Stimulated activated naive CD8-positive, alpha-beta T cell treated with anti-CD3 and anti-CD28 coated beads, Interleukin-15, amount 100 ng/mL, for 72 hours (primary cell): ENCODE measurements around the gene RAPGEF1.
A peak's percentile ranks its signal among the peaks of the same experiment; 100 is the strongest.

Source experiments
- ATAC-seq: fragments of 150-1000 bp; cut with Tn5 transposase; 2 replicates; pipeline ENCODE4 v1.10.0; 2021; ENCODE audit warnings: mild to moderate bottlenecking, moderate library complexity
- DNase-seq, 2 donors: peaks; one replicate each; pipeline ENCODE4 v3.0.0; 2021 to 2022
- H3K27ac Mint-ChIP-seq, 2 donors: one replicate each; pipeline ENCODE4 v1.8.0; 2022; ENCODE audit warnings: mild to moderate bottlenecking in 2 of 2, mixed read lengths in 2 of 2, moderate library complexity in 2 of 2
- H3K27me3 Mint-ChIP-seq: one replicate; pipeline ENCODE4 v1.8.0; 2022; ENCODE audit warnings: mixed read lengths
- H3K4me1 Mint-ChIP-seq: one replicate; pipeline ENCODE4 v1.8.0; 2022; ENCODE audit warnings: mild to moderate bottlenecking, mixed read lengths
- H3K4me3 Mint-ChIP-seq, 2 donors: one replicate each; pipeline ENCODE4 v1.8.0; 2022; ENCODE audit warnings: mild to moderate bottlenecking in 2 of 2, mixed read lengths in 2 of 2, moderate library complexity in 1 of 2
- H3K9me3 Mint-ChIP-seq, 2 donors: one replicate each; pipeline ENCODE4 v1.8.0; 2022; ENCODE audit warnings: mixed read lengths in 2 of 2

The RAPGEF1 gene

GRCh38 chr9:131631306-131631705 lies 108.6 kb downstream of the RAPGEF1 start:
- ATAC-seq (no peak), DNase-seq (no peak)
- H3K9me3 Mint-ChIP-seq: no peaks in the 10 kb centered on the region
- peaks cover 52% of the 10 kb centered on the region for H3K4me1 Mint-ChIP-seq
- no peak overlapping the region for H3K4me3 Mint-ChIP-seq
- no peaks in the 10 kb centered on the region for H3K27me3 Mint-ChIP-seq
- H3K27ac Mint-ChIP-seq: peak overlapping the region in 1 of 2 donors; percentile 61

GRCh38 chr9:131630205-131630831 lies 109.6 kb downstream of the RAPGEF1 start:
- peak overlapping the region in 1 of 2 donors; percentile 9 for H3K27ac Mint-ChIP-seq
- H3K9me3 Mint-ChIP-seq: no peaks in the 10 kb centered on the region
- peak in 1 of 2 donors; percentile 22 for DNase-seq
- peak; percentile 52 for ATAC-seq
- peaks cover 42% of the 10 kb centered on the region for H3K4me1 Mint-ChIP-seq
- H3K4me3 Mint-ChIP-seq: no peak overlapping the region
- no peaks in the 10 kb centered on the region for H3K27me3 Mint-ChIP-seq

- DNase-seq (no peak), ATAC-seq (peak; percentile 44)
- H3K4me3 Mint-ChIP-seq: no peak overlapping the region
- no peaks in the 10 kb centered on the region for H3K27me3 Mint-ChIP-seq
- H3K27ac Mint-ChIP-seq: no peak overlapping the region
- H3K9me3 Mint-ChIP-seq: no peaks in the 10 kb centered on the region
- peaks cover 37% of the 10 kb centered on the region for H3K4me1 Mint-ChIP-seq
Observed at GRCh38 chr9:131629825-131630204, 110.1 kb downstream of the RAPGEF1 start.

GRCh38 chr9:131629226-131629500 lies 110.7 kb downstream of the RAPGEF1 start:
- no peak for ATAC-seq
- Mint-ChIP-seq H3K27ac (peak overlapping the region; percentile 77 to 88), H3K4me3 (no peak overlapping the region), H3K4me1 (peaks cover 34% of the 10 kb centered on the region), H3K27me3 (no peaks in the 10 kb centered on the region), H3K9me3 (no peaks in the 10 kb centered on the region)
- no peak for DNase-seq

GRCh38 chr9:131628459-131629225 lies 111.2 kb downstream of the RAPGEF1 start:
- DNase-seq: no peak
- Mint-ChIP-seq H3K27me3 (no peaks in the 10 kb centered on the region), H3K4me1 (peaks cover 34% of the 10 kb centered on the region), H3K9me3 (no peaks in the 10 kb centered on the region), H3K4me3 (peak overlapping the region in 1 of 2 donors; percentile 10), H3K27ac (peak overlapping the region; percentile 77 to 88)
- ATAC-seq: no peak

GRCh38 chr9:131627648-131628458 lies 112.0 kb downstream of the RAPGEF1 start:
- ATAC-seq (peak; percentile 70), DNase-seq (peak in 1 of 2 donors; percentile 21)
- Mint-ChIP-seq H3K27ac (no peak overlapping the region), H3K4me3 (no peak overlapping the region), H3K27me3 (no peaks in the 10 kb centered on the region), H3K4me1 (peaks cover 34% of the 10 kb centered on the region), H3K9me3 (no peaks in the 10 kb centered on the region)

- Mint-ChIP-seq H3K27ac (no peak overlapping the region), H3K4me3 (no peak overlapping the region), H3K9me3 (no peaks in the 10 kb centered on the region), H3K27me3 (no peaks in the 10 kb centered on the region), H3K4me1 (peaks cover 34% of the 10 kb centered on the region)
- no peak for DNase-seq
- no peak for ATAC-seq
Observed at GRCh38 chr9:131627326-131627647, 112.6 kb downstream of the RAPGEF1 start.

- H3K9me3 Mint-ChIP-seq: no peaks in the 10 kb centered on the region
- DNase-seq (no peak), ATAC-seq (no peak)
- H3K4me3 Mint-ChIP-seq: no peak overlapping the region
- H3K27me3 Mint-ChIP-seq: no peaks in the 10 kb centered on the region
- H3K4me1 Mint-ChIP-seq: peaks cover 26% of the 10 kb centered on the region
- H3K27ac Mint-ChIP-seq: peak overlapping the region in 1 of 2 donors; percentile 27
Observed at GRCh38 chr9:131625790-131626670, 113.8 kb downstream of the RAPGEF1 start.

GRCh38 chr9:131625508-131625787 lies 114.4 kb downstream of the RAPGEF1 start:
- no peak overlapping the region for H3K27ac Mint-ChIP-seq
- H3K27me3 Mint-ChIP-seq: no peaks in the 10 kb centered on the region
- no peak for DNase-seq
- no peak for ATAC-seq
- peaks cover 20% of the 10 kb centered on the region for H3K4me1 Mint-ChIP-seq
- H3K4me3 Mint-ChIP-seq: no peak overlapping the region
- no peaks in the 10 kb centered on the region for H3K9me3 Mint-ChIP-seq

GRCh38 chr9:131624636-131625507 lies 115.0 kb downstream of the RAPGEF1 start:
- Mint-ChIP-seq H3K27ac (peak overlapping the region in 1 of 2 donors; percentile 35), H3K4me3 (no peak overlapping the region), H3K4me1 (peaks cover 16% of the 10 kb centered on the region), H3K27me3 (no peaks in the 10 kb centered on the region), H3K9me3 (no peaks in the 10 kb centered on the region)
- DNase-seq: no peak
- ATAC-seq: no peak

GRCh38 chr9:131623655-131624330 lies 116.1 kb downstream of the RAPGEF1 start:
- ATAC-seq: no peak
- Mint-ChIP-seq H3K4me1 (peaks cover 11% of the 10 kb centered on the region), H3K4me3 (no peak overlapping the region), H3K9me3 (no peaks in the 10 kb centered on the region), H3K27ac (peak overlapping the region in 1 of 2 donors; percentile 34), H3K27me3 (no peaks in the 10 kb centered on the region)
- no peak for DNase-seq

- H3K27ac Mint-ChIP-seq: no peak overlapping the region
- no peaks in the 10 kb centered on the region for H3K9me3 Mint-ChIP-seq
- H3K27me3 Mint-ChIP-seq: no peaks in the 10 kb centered on the region
- no peak overlapping the region for H3K4me3 Mint-ChIP-seq
- ATAC-seq (no peak), DNase-seq (no peak)
- H3K4me1 Mint-ChIP-seq: peaks cover 1% of the 10 kb centered on the region
Observed at GRCh38 chr9:131622523-131622922, 117.4 kb downstream of the RAPGEF1 start.

GRCh38 chr9:131621551-131622358 lies 118.1 kb downstream of the RAPGEF1 start:
- H3K4me1 Mint-ChIP-seq: no peaks in the 10 kb centered on the region
- no peak overlapping the region for H3K4me3 Mint-ChIP-seq
- DNase-seq: no peak
- H3K27me3 Mint-ChIP-seq: no peaks in the 10 kb centered on the region
- no peaks in the 10 kb centered on the region for H3K9me3 Mint-ChIP-seq
- H3K27ac Mint-ChIP-seq: peak overlapping the region in 1 of 2 donors; percentile 89
- ATAC-seq: no peak
